ENCODE measurements around the gene CAV3.
"Not testable (repeated sequence)": the region's sequence is repeated elsewhere in the genome, so short reads cannot be mapped to it uniquely, and the experiment has no call there.

The CAV3 gene

GRCh38 chr3:8733332-8734094 lies at the start of gene CAV3:
Gene CAV3 (plus strand): TSS chr3:8733802. CDS start chr3:8733877, 75 bp downstream.
- no peak for DNase-seq

DNA sequence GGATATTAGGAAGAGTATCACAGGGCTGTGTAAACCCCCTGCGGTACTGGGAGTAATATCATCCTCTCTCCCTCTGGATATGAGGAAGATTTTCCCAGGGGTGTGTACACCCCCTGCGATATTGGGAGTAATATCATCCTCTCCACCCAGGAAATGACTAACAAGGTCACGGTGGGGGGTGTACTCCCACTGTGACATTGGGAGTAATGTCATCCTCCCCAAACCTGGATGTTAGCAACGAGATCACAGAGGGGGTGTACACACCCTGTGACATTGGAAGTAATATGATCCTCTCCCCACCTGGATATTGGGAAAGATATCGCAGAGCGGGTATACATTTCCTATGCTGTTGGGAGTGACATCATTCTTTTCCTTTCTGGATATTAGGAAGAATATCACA lies 48.6 kb upstream of the CAV3 start:
- DNase-seq: not testable (repeated sequence)

- DNase-seq: not testable (repeated sequence)
These were observed 42.3 kb upstream of the CAV3 start for GRCh38 chr3:8691295-8691694.

GRCh38 chr3:8702560-8702959 lies 31.0 kb upstream of the CAV3 start:
- no peak for DNase-seq

DNA sequence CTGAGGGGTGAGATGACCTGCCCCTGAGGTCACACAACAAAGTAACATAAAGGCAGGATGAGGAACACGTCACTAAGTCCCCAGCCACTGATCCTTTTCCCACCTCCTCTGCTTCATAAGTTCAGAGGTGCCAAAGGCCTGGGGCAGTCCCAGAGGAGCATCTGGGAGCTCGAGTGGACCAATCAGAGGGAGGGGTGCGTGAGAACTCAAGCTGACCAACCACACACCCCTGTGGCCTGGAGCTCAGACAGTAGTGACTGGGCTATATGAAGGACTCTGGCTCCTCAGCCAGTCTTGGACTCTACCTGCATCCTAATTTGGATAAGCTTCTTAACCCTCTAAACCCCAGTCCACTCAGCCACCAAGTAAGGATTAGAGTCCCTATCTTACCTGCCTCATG lies 28.0 kb upstream of the CAV3 start:
- DNase-seq: no peak

- DNase-seq: no peak
These were observed 24.3 kb upstream of the CAV3 start for GRCh38 chr3:8709287-8709686.

DNA sequence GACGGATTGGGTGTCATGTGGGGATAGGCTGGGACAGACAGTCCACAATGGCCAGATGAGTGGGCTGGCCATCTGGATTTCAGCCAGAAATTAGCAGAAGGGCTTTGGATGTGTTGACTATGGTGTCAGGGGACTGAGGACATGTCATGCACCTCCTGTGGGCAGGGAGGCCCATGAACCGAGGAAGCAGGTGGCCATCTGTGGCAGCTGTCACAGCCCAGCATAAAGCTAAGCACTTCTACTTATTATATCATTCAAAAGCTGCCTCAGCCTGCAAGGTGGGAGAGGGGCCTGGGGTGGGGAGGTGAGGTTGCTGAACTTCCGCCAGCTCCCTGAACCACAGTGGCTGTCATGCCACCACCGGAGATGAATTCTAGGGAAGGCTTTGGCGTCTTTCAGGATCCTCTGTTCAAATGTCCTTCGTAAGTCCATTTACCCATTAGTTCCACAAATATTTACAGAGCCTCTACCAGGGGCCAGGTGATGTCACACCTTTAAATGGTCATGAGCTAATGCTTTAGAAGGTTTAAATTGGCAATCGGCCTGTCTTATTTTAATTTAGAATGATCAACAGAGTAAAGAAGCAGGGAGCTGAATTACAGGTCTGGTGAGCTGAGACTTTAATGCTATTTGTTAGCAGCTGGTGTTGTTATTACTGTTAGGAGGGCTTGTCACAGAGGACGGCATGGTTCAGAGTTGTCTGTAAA lies 23.6 kb upstream of the CAV3 start:
- no peak for DNase-seq

DNA sequence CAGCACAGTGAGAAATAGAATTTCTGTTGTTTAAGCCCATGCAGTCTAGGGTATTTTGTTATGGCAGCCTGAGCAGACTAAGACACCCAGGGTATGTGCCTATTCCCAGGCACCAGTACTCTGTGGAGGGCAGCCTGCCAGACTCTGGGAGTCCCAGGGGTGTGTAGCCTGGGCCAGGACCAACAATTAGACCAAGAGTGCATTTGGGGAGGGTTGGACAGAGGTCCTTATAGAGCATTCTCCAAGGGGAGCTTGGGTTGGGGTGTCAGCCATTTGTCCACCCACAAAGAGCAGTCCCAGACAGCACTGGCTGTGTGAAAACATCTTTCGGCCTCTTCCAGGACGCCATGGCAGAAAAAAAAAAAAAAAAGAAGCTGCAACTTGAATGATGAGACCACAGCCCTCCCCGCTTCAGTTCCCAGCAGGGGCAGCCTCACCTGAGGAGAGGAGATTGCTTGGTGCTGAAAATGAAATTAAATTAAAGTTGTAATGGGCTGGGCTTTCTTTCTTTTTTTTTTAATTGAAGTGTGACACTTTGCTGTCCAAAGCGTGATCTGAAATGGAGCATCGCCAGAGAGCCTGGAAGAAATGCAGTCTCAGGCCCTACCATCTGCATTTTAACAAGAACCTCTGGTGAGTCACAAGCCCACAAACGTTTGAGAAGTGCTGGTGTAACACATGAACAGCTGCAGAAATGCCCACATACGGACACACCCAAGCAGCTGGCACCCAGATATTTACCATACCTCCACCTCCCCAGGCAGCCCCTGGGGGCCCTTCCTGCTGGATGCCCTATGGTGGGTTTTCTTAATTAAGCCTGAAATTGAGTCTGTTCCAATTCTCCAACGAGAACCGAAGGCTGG lies 21.3 kb upstream of the CAV3 start:
- no peak for DNase-seq

DNA sequence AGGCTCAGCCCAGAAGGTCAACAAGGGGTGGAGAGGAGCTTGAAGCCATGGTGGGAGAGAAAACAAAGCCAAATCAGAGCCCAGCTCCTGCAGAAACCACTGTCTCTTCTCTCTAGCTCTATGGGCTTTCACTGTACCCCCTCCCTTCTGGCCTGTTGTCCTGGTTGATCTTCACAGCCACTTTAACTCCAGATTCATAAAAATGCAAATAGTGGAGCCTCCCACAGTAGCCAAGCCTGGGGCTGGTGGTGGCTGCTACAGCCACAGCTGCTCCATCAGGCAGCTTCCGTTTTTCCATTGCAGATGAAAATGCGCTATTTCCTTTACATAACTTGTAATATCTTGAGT lies 20.7 kb upstream of the CAV3 start:
- no peak for DNase-seq

DNA sequence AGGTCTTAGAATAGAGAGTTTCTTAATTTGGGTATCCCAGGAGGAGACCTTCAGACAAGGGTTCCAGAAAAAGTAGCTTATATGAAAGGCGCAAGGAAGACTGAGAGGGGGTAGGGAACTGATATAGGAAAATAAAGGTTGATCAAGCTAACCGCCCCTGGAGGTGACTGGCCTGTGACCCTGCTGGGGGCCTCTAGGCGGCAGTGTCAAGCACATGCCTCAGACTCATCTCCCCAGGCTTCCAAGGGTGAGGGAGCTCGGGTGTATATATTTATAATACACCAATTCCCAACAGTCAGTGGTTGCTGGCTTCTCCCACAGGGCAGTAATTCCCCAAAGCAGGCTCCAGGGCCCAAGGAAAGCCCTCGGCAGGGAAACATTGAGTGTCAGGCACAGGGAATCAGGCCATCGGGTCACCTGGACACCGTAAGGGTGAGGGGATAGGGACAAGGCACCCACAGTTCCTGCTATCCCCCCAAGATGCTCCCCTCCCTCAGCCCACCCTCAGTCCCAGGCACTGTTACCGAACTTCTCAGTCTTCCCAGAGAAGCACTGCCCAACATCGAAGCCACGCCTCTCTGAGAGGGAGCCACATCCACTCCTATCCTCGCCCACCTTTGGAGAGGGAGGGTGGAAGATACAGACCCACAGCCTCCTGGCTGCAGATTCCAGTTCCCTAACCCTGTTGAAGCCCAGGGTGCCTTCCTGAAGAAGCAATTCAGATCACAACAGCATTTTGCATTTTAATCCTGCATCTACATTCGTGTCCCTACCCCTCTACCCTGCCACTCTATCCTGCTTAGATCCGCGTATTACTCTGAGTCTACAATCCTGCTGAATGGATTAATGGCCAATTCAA lies 19.5 kb upstream of the CAV3 start:
- DNase-seq: no peak

DNA sequence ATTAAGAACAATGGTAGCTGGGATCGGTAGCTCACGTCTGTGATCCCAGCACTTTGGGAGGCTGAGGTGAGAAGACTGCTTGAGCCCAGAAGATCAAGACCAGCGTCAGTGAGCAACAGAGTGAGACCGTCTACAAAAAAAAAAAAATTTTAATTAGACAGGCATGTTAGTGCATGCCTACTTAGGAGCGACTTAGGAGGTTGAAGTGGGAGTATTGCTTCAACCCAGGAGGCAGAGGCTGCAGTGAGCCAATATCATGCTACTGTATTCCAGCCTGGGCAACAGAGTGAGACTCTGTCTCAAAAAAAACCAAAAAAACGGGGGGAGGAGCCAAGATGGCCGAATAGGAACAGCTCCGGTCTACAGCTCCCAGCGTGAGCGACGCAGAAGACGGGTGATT lies 17.8 kb upstream of the CAV3 start:
- DNase-seq: not testable (repeated sequence)

DNA sequence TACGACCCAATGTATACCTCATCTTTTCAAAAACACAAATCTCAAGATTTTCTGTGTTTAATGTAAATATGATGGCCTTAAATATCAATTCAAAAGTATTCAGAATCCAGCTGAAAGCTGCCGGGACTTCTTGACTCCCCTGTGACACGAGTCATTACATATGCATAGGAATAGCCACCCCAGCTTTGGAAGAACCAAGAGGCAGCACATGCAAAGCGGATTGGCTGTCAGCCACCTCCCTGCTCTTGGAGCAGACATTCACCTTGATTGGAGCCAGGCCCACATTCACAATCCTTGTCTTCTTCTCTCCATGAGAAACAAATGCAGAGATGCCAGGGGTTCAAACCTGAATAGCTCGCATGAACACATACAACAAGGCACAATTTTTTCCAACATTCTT lies 10.8 kb upstream of the CAV3 start:
- no peak for DNase-seq

- DNase-seq: no peak
These were observed 10.0 kb upstream of the CAV3 start for GRCh38 chr3:8723612-8724011.

- no peak for DNase-seq
These were observed 9.4 kb upstream of the CAV3 start for GRCh38 chr3:8724108-8724752.

- no peak for DNase-seq
These were observed 5.7 kb upstream of the CAV3 start for GRCh38 chr3:8727605-8728512.

GRCh38 chr3:8729479-8729878 lies 4.1 kb upstream of the CAV3 start:
- no peak for DNase-seq

- DNase-seq: no peak
These were observed 2.9 kb upstream of the CAV3 start for GRCh38 chr3:8730656-8731055.

DNA sequence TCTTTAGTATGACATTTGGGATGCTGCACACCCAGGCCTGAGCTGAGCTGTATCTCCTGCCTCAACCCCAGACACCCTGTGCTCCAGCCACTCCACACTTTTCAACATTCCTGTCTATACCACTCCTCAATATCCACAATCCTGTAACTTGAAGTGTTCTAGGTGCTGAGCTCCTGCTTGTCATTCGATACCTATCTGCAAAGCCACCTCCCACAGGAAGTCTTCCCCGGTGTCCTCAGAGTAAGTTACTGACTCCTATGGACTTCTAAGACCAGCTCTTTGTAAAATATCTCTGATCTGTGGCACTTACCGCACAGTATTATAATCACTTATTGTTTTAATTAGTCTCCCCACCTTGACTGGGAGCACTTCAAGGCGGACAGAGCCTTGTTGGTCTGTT lies 1.2 kb upstream of the CAV3 start:
- DNase-seq: no peak

- no peak for DNase-seq
These were observed 706 bp downstream of the CAV3 start for GRCh38 chr3:8734137-8734878.

DNA sequence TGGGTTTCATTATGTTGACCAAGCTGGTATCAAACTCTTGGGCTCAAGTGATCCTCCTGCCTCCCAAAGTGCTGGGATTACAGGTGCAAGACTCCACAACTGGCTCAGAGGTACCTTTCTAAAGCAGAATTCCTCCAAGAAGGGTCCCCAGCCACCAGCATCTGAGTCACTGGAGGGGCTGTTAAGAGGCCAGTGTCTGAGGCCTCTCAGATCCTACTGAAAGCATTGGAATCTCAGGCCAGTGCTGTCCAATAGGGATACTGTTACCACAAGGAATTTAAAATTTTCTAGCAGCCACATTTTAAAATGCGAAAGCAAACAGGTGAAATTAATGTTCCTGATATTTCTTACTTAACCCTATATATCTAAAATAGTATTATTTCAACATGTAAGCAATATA lies 1.3 kb downstream of the CAV3 start:
- no peak for DNase-seq
